Pons (tissue), 1 donor: ENCODE results near the gene ITSN1.
A peak's percentile ranks its signal among the peaks of the same experiment; 100 is the strongest.
"Not testable (repeated sequence)": the region's sequence is repeated elsewhere in the genome, so short reads cannot be mapped to it uniquely, and the experiment has no call there.

Experiments used
- DNase-seq: peaks from one replicate; pipeline ENCODE4 v3.0.0-alpha.2; 2016; ENCODE audit warnings: low spot score

ITSN1 gene

GRCh38 chr21:33651965-33652680 lies 9.8 kb downstream of the ITSN1 start:
- DNase-seq: no peak

GRCh38 chr21:33654412-33654811 lies 12.1 kb downstream of the ITSN1 start:
- no peak for DNase-seq

GRCh38 chr21:33655588-33656221 lies 13.4 kb downstream of the ITSN1 start:
- DNase-seq: no peak

GRCh38 chr21:33657124-33657820 lies 15.0 kb downstream of the ITSN1 start:
- peak; percentile 42 for DNase-seq

- no peak for DNase-seq
Measured at GRCh38 chr21:33658919-33659567, 16.7 kb downstream of the ITSN1 start.

GRCh38 chr21:33659568-33659949 lies 17.3 kb downstream of the ITSN1 start:
- DNase-seq: no peak

- no peak for DNase-seq
Measured at GRCh38 chr21:33660406-33660805, 18.1 kb downstream of the ITSN1 start.

- no peak for DNase-seq
Measured at GRCh38 chr21:33661146-33661545, 18.8 kb downstream of the ITSN1 start.

GRCh38 chr21:33662046-33662445 lies 19.7 kb downstream of the ITSN1 start:
- no peak for DNase-seq

- no peak for DNase-seq
Measured at GRCh38 chr21:33663241-33663640, 20.9 kb downstream of the ITSN1 start.

- DNase-seq: no peak
Measured at GRCh38 chr21:33664135-33664534, 21.8 kb downstream of the ITSN1 start.

- DNase-seq: no peak
Measured at GRCh38 chr21:33666153-33666552, 23.9 kb downstream of the ITSN1 start.

- DNase-seq: no peak
Measured at GRCh38 chr21:33667636-33668035, 25.3 kb downstream of the ITSN1 start.

- no peak for DNase-seq
Measured at GRCh38 chr21:33668180-33668579, 25.9 kb downstream of the ITSN1 start.

GRCh38 chr21:33668620-33669019 lies 26.3 kb downstream of the ITSN1 start:
- no peak for DNase-seq

- no peak for DNase-seq
Measured at GRCh38 chr21:33670076-33670978, 28.0 kb downstream of the ITSN1 start.

GRCh38 chr21:33673473-33673872 lies 31.2 kb downstream of the ITSN1 start:
- no peak for DNase-seq

GRCh38 chr21:33674226-33674625 lies 31.9 kb downstream of the ITSN1 start:
- DNase-seq: peak; percentile 85

- DNase-seq: not testable (repeated sequence)
Measured at GRCh38 chr21:33676666-33677065, 34.4 kb downstream of the ITSN1 start.

- no peak for DNase-seq
Measured at GRCh38 chr21:33677450-33677849, 35.1 kb downstream of the ITSN1 start.

GRCh38 chr21:33680870-33681269 lies 38.6 kb downstream of the ITSN1 start:
- no peak for DNase-seq
